GM18909 (cell line): ENCODE measurements around the gene ZWILCH.
"Not testable (repeated sequence)": the region's sequence is repeated elsewhere in the genome, so short reads cannot be mapped to it uniquely, and the experiment has no call there.

Experiments
- ATAC-seq: cut with Tn5 transposase; IDR thresholded peaks from one replicate; pipeline ENCODE4 v1.9.1; 2021; ENCODE audit warnings: mild to moderate bottlenecking; ENCODE audit not compliant: unreplicated experiment, poor library complexity

The ZWILCH gene

GRCh38 chr15:66484539-66485112 lies 20.5 kb upstream of the ZWILCH start:
- ATAC-seq: no peak

- no peak for ATAC-seq
Measured at GRCh38 chr15:66486887-66487286, 18.2 kb upstream of the ZWILCH start.

GRCh38 chr15:66488525-66488924 lies 16.6 kb upstream of the ZWILCH start:
- ATAC-seq: no peak

GRCh38 chr15:66489179-66489791 lies 15.8 kb upstream of the ZWILCH start:
- no peak for ATAC-seq

GRCh38 chr15:66491846-66492245 lies 13.3 kb upstream of the ZWILCH start:
- ATAC-seq: no peak

GRCh38 chr15:66494262-66494661 lies 10.9 kb upstream of the ZWILCH start:
- no peak for ATAC-seq

GRCh38 chr15:66496951-66497501 lies 8.1 kb upstream of the ZWILCH start:
- ATAC-seq: peak; percentile 14

GRCh38 chr15:66497502-66498455 lies 7.3 kb upstream of the ZWILCH start, which contains the start of gene SNAPC5:
TSS of gene SNAPC5 (minus strand) at chr15:66497762. CDS start at chr15:66497731, 31 bp downstream.
- peak; percentile 90 for ATAC-seq

GRCh38 chr15:66498501-66499386 lies 6.4 kb upstream of the ZWILCH start:
- no peak for ATAC-seq

- ATAC-seq: not testable (repeated sequence)
Measured at GRCh38 chr15:66500346-66500745, 4.8 kb upstream of the ZWILCH start.

GRCh38 chr15:66502491-66502890 lies 2.6 kb upstream of the ZWILCH start:
- no peak for ATAC-seq

- not testable (repeated sequence) for ATAC-seq
Measured at GRCh38 chr15:66503041-66503648, 2.0 kb upstream of the ZWILCH start.

- ATAC-seq: no peak
Measured at GRCh38 chr15:66503780-66504562, 1.2 kb upstream of the ZWILCH start.

GRCh38 chr15:66505430-66505811 lies 295 bp downstream of the ZWILCH start:
- ATAC-seq: peak; percentile 23

GRCh38 chr15:66505818-66506217 lies 692 bp downstream of the ZWILCH start:
- ATAC-seq: no peak

GRCh38 chr15:66508293-66508883 lies 3.3 kb downstream of the ZWILCH start:
- ATAC-seq: no peak

GRCh38 chr15:66514586-66514985 lies 9.5 kb downstream of the ZWILCH start:
- ATAC-seq: no peak

GRCh38 chr15:66515901-66516322 lies 10.8 kb downstream of the ZWILCH start:
- no peak for ATAC-seq
